ENCODE results near the gene ZNF622.

ZNF622 gene

GRCh38 chr5:16465544-16466432 lies at the start of gene ZNF622:
TSS of gene ZNF622 (minus strand) at chr5:16465800. CDS start at chr5:16465665, 135 bp downstream.
- peak; percentile 97 to 99 for DNase-seq

- DNase-seq, result no peak
Observed at GRCh38 chr5:16510098-16510497, 44.5 kb upstream of the ZNF622 start.

- peak; percentile 59 to 76 for DNase-seq
Observed at GRCh38 chr5:16508730-16509531, 43.3 kb upstream of the ZNF622 start.

- no peak for DNase-seq
Observed at GRCh38 chr5:16507716-16508115, 42.1 kb upstream of the ZNF622 start.

- no peak for DNase-seq
Observed at GRCh38 chr5:16505904-16506303, 40.3 kb upstream of the ZNF622 start.

GRCh38 chr5:16505140-16505891 lies 39.7 kb upstream of the ZNF622 start:
- no peak for DNase-seq

GRCh38 chr5:16504571-16504970 lies 39.0 kb upstream of the ZNF622 start:
- DNase-seq, result no peak

- DNase-seq, result peak in 1 of 2 experiments; percentile 68
Observed at GRCh38 chr5:16502866-16503265, 37.3 kb upstream of the ZNF622 start.

GRCh38 chr5:16500024-16500423 lies 34.4 kb upstream of the ZNF622 start:
- DNase-seq, result no peak

GRCh38 chr5:16497546-16497945 lies 31.9 kb upstream of the ZNF622 start:
- no peak for DNase-seq

GRCh38 chr5:16493261-16493660 lies 27.7 kb upstream of the ZNF622 start:
- no peak for DNase-seq

- peak; percentile 30 to 38 for DNase-seq
Observed at GRCh38 chr5:16492398-16493140, 27.0 kb upstream of the ZNF622 start.

GRCh38 chr5:16490911-16491310 lies 25.3 kb upstream of the ZNF622 start:
- DNase-seq, result no peak

- peak; percentile 53 to 78 for DNase-seq
Observed at GRCh38 chr5:16489322-16489791, 23.8 kb upstream of the ZNF622 start.

GRCh38 chr5:16487456-16487855 lies 21.9 kb upstream of the ZNF622 start:
- DNase-seq, result no peak

- DNase-seq, result no peak
Observed at GRCh38 chr5:16486711-16487111, 21.1 kb upstream of the ZNF622 start.

- no peak for DNase-seq
Observed at GRCh38 chr5:16485656-16486055, 20.1 kb upstream of the ZNF622 start.

- no peak for DNase-seq
Observed at GRCh38 chr5:16484081-16484480, 18.5 kb upstream of the ZNF622 start.

- DNase-seq, result peak in 1 of 2 experiments; percentile 58
Observed at GRCh38 chr5:16483361-16483760, 17.8 kb upstream of the ZNF622 start.

- DNase-seq, result no peak
Observed at GRCh38 chr5:16482891-16483290, 17.3 kb upstream of the ZNF622 start.

GRCh38 chr5:16480821-16481538 lies 15.4 kb upstream of the ZNF622 start:
- DNase-seq, result peak in 1 of 2 experiments; percentile 20

All from NCI-H2081 (cell line).